Transverse colon (tissue), 4 donors: ENCODE results near the gene CEL. TPM values are rescaled to one million over a fixed set of nuclear protein-coding genes. Genes with fewer than 3 reads are reported as not detected.

Source experiments
- DNase-seq: peaks from one replicate; pipeline ENCODE4 v3.0.0-alpha.2; 2019
- H3K27ac ChIP-seq, 4 donors: fragments of 200-600 bp; sonication (generic); 2 replicates each; pipeline ENCODE4 v1.5.1; 2016 to 2018; ENCODE audit warnings: inconsistent platforms in 4 of 4
- H3K27me3 ChIP-seq: fragments of 200-600 bp; sonication (generic); 2 replicates; pipeline ENCODE4 v1.5.1; 2017; ENCODE audit warnings: inconsistent platforms
- H3K36me3 ChIP-seq, 4 donors: fragments of 200-600 bp; sonication (generic); 2 replicates each; pipeline ENCODE4 v1.5.1; 2017 to 2019; ENCODE audit warnings: inconsistent platforms in 4 of 4
- H3K4me1 ChIP-seq, 4 donors: fragments of 200-600 bp; sonication (generic); 2 replicates each; pipeline ENCODE4 v1.5.1; 2017 to 2020; ENCODE audit warnings: inconsistent platforms in 4 of 4
- H3K4me3 ChIP-seq, 4 donors: fragments of 200-600 bp; sonication (generic); 1 replicate in 1 of 4; 2 replicates in 3 of 4; pipeline versions ENCODE4 v1.5.1 to v1.6.1; 2017 to 2019; ENCODE audit warnings: inconsistent platforms in 4 of 4
- H3K9me3 ChIP-seq, 2 donors: fragments of 200-600 bp; sonication (generic); 2 replicates each; pipeline ENCODE4 v1.5.1; 2017 to 2019; ENCODE audit warnings: inconsistent platforms in 2 of 2
- EP300 ChIP-seq: sonication (generic); formaldehyde crosslinking; IDR thresholded peaks from one replicate; pipeline ENCODE4 v1.6.1; 2017; ENCODE audit warnings: antibody characterized with exemption, low read depth
- POLR2A ChIP-seq: fragments of 450-650 bp; IDR thresholded peaks from one replicate; pipeline ENCODE4 v1.6.1; 2016; ENCODE audit warnings: antibody characterized with exemption, mild to moderate bottlenecking, moderate library complexity
- POLR2AphosphoS5 ChIP-seq, 3 donors: sonication (generic); formaldehyde crosslinking; IDR thresholded peaks; one replicate each; pipeline ENCODE4 v1.6.1; 2016; ENCODE audit warnings: antibody characterized with exemption in 3 of 3
- WGBS, 2 donors: methylation state at CpG; one replicate each; pipeline ENCODE4 v1.1.5; 2018; ENCODE audit warnings: low coverage in 1 of 2; 5-methylcytosine and 5-hydroxymethylcytosine counted together
- in situ Hi-C, 4 donors: fragments of 200-750 bp; cut with MboI; loops; one replicate each; pipeline versions ENCODE4 v1.15.0 to v1.15.1; 2017; ENCODE audit warnings: low sequenced_read_pairs in 3 of 4, low pct_ligation_motif_present in 1 of 4, low pct_unique_long_range_greater_than_20kb in 1 of 4
- intact Hi-C: fragments of 100-400 bp; cut with DNase I; formaldehyde crosslinking; loops from one replicate; pipeline ENCODE4 v1.15.1; 2023; ENCODE audit warnings: low total_unique reads
- total RNA-seq, 4 donors: library from RNA; depleted of rRNA; stranded (reverse); fragments of >200 nt; gene quantifications; one replicate each; pipeline ENCODE4 v1.1.0, GENCODE V29; 2016
- TF ChIP-seq, protein P1 (sequence below), 5 experiments: fragments of 200-600 bp in 3 of 5; fragments of 450-650 bp in 2 of 5; sonication (generic) in 3 of 5; IDR thresholded peaks; 1 replicate in 2 of 5; 2 replicates in 3 of 5; pipeline ENCODE4 v1.5.1; 2016 to 2017; ENCODE audit warnings: antibody characterized with exemption in 5 of 5, inconsistent platforms in 3 of 5, mild to moderate bottlenecking in 2 of 5, moderate library complexity in 1 of 5

The CEL gene
- total RNA-seq, 4 donors from 2014 or later, result 0.27 to 8.6 (median 0.48) TPM; not detected in 1

DNA sequence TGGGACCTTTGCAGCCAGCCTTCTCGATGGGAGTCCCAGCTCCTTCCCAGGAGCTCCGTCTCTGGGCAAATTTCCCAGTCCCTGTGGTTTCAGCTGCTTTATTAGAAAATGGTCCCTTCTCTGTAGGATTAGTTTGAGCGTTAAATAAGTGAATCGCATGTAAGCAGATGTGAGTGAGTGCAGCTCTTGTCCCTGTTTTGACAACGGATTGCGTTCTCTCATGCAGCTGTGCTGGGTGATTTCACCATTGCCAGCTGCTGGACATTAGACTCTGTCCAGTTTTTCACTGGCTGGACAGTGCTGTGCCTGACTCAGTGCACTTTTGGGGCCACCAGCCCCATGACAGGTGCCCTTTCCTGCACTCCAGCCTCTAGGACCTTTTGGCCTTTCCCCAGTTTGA, 11.6 kb upstream of the CEL start:
- Histone ChIP-seq H3K9me3 (no peaks in the 10 kb centered on the region), H3K27ac (peak overlapping the region in 3 of 4 donors; percentile 39 to 70 (median 52)), H3K27me3 (no peaks in the 10 kb centered on the region), H3K36me3 (peaks cover 0 to 40% (median 11%) of the 10 kb centered on the region in 4 donors), H3K4me3 (no peak overlapping the region), H3K4me1 (peaks cover 6 to 15% (median 10%) of the 10 kb centered on the region in 4 donors)
- 87 to 100% methylated on average over 1 to 6 of the region's 6 CpGs for WGBS, 2 donors
- in situ Hi-C loops (no loop called here), intact Hi-C loops (no loop called here)
- TF ChIP-seq EP300 (no peak), POLR2AphosphoS5 (IDR thresholded peaks at IDR 0.05) (no peak), POLR2A (no peak)
- TF ChIP-seq, protein P1, sequence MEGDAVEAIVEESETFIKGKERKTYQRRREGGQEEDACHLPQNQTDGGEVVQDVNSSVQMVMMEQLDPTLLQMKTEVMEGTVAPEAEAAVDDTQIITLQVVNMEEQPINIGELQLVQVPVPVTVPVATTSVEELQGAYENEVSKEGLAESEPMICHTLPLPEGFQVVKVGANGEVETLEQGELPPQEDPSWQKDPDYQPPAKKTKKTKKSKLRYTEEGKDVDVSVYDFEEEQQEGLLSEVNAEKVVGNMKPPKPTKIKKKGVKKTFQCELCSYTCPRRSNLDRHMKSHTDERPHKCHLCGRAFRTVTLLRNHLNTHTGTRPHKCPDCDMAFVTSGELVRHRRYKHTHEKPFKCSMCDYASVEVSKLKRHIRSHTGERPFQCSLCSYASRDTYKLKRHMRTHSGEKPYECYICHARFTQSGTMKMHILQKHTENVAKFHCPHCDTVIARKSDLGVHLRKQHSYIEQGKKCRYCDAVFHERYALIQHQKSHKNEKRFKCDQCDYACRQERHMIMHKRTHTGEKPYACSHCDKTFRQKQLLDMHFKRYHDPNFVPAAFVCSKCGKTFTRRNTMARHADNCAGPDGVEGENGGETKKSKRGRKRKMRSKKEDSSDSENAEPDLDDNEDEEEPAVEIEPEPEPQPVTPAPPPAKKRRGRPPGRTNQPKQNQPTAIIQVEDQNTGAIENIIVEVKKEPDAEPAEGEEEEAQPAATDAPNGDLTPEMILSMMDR (IDR thresholded peaks at IDR 0.05), result no peak
- no peak for DNase-seq

DNA sequence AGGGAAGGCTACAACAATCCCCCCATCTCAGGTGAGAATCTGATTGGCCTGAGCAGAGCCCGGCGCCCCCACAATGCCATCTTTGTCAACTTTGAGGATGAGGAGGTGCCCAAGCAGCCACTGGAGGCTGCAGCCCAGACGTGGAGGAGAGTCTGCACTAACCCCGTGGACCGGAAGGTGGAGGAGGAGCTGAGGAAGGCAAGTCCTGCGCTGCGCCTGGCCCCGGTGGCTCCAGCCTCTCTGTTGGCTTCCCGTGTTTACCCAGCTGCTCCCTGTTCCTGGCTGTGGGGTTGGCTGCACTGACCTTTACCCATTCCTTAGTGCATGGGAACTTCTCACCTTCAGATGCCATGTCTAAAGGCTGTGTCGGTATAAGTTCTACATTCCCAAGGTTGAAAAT, 11.0 kb upstream of the CEL start:
- H3K4me3 ChIP-seq, result no peak overlapping the region
- peak overlapping the region; percentile 36 to 70 (median 62) for H3K27ac ChIP-seq
- DNase-seq, result peak; percentile 81
- in situ Hi-C loops (no loop called here), intact Hi-C loops (no loop called here)
- 76% methylated on average over 10 of the region's 10 CpGs; no CpG with 5 or more reads in 1 of the 2 donors for WGBS, 2 donors
- no peaks in the 10 kb centered on the region for H3K27me3 ChIP-seq
- H3K36me3 ChIP-seq, result peaks cover 0 to 37% (median 14%) of the 10 kb centered on the region in 4 donors
- H3K4me1 ChIP-seq, result peaks cover 6 to 15% (median 10%) of the 10 kb centered on the region in 4 donors
- no peaks in the 10 kb centered on the region for H3K9me3 ChIP-seq
- TF ChIP-seq POLR2AphosphoS5 (IDR thresholded peaks at IDR 0.05), result no peak
- TF ChIP-seq, protein P1 (IDR thresholded peaks at IDR 0.05), result peak in 4 of 5 experiments; percentile 17 to 68 (median 32)

DNA sequence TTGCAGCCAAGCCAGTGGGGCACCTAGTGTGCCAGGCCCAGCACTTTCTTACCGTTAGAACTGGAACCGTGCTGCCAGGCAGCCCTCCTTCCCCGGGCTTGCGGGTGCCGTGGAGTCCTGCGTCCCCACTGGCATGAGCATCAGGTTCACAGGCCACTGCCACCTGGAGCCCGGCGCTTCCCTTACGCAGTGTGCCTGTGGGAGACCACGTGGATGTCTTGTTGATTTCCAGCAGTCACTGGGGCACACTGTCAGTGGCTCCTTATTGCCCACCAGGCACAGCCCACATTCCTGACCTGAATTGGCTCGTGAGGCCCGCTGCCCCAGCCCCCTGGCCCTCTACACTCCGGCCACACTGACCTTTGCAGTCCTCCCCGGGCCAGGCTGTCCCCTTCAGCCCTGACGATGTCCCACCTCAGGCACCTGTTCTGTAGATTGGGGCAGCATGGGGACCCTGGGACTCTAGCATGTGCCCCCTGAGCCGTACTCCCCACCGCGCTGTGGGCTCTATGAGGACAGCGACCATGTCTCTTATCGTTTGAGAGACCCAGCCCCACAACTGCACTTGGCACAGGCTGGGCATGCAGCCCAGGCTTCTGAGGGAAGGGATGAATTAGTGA, 10.4 kb upstream of the CEL start:
- 85 to 92% methylated on average over 5 to 20 of the region's 20 CpGs for WGBS, 2 donors
- intact Hi-C loops, result no loop called here
- peak overlapping the region; percentile 36 to 70 (median 62) for H3K27ac ChIP-seq

DNA sequence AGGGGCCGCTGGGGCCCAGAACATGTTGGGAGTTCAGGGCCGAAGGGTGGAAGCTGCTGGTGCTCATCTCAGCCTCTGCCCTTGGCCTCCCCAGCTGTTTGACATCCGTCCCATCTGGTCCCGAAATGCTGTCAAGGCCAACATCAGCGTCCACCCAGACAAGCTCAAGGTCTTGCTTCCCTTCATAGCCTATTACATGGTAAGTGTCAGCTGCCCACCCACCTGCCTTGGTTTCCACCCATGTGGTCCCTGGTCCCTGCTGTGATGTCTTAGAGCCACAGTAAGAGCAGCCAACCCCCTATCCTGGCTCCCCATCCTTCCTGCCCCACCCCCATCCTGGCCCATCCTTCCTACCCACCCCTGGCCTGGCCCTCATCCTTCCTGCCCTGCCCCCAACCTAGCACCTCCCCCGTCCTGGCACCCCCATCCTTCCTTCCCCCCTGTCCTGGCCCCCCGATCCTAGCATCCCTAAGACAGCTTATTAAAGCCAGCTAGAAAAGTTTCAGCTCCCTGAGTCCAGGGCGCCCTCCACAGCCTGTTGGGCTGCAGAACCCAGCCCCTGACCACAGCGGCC, 9.7 kb upstream of the CEL start:
- peaks cover 6 to 15% (median 10%) of the 10 kb centered on the region in 4 donors for H3K4me1 ChIP-seq
- no peak overlapping the region for H3K27ac ChIP-seq
- TF ChIP-seq POLR2A, result no peak
- TF ChIP-seq, protein P1 (IDR thresholded peaks at IDR 0.05), result no peak
- TF ChIP-seq POLR2AphosphoS5 (IDR thresholded peaks at IDR 0.05), result no peak
- no peak for TF ChIP-seq EP300
- 80 to 89% methylated on average over 1 to 9 of the region's 9 CpGs for WGBS, 2 donors
- in situ Hi-C loops, result no loop called here
- no peak for DNase-seq
- H3K27me3 ChIP-seq, result no peaks in the 10 kb centered on the region
- no peak overlapping the region for H3K4me3 ChIP-seq
- intact Hi-C loops, result no loop called here
- no peaks in the 10 kb centered on the region for H3K9me3 ChIP-seq
- H3K36me3 ChIP-seq, result peaks cover 0 to 38% (median 15%) of the 10 kb centered on the region in 4 donors

More for the DNA sequence above, 10.4 kb upstream of the CEL start:
- no peak overlapping the region for H3K4me3 ChIP-seq
- in situ Hi-C loops, result no loop called here
- peaks cover 6 to 15% (median 10%) of the 10 kb centered on the region in 4 donors for H3K4me1 ChIP-seq
- TF ChIP-seq EP300 (no peak), POLR2AphosphoS5 (IDR thresholded peaks at IDR 0.05) (no peak), POLR2A (no peak)
- TF ChIP-seq, protein P1 (IDR thresholded peaks at IDR 0.05), result no peak
- H3K36me3 ChIP-seq, result peaks cover 0 to 38% (median 15%) of the 10 kb centered on the region in 4 donors
- H3K9me3 ChIP-seq, result no peaks in the 10 kb centered on the region
- no peaks in the 10 kb centered on the region for H3K27me3 ChIP-seq
- DNase-seq, result no peak
